Measurements from ENCODE around the gene SPATS2L. TPM values are rescaled to one million over a fixed set of nuclear protein-coding genes. Genes with fewer than 3 reads are reported as not detected.

Gene SPATS2L
- total and polyA plus RNA-seq, 2 of the 13 experiments (the other 11 are each of a cell fraction or from before 2014, with no cell fraction given): 154 to 212 TPM

- no peak for TF ChIP-seq ZBTB7A (CRISPR knock-in tag; IDR thresholded peaks at IDR 0.05)
- no peak for TF ChIP-seq ZFP37 (CRISPR knock-in tag; IDR thresholded peaks at IDR 0.05; ENCODE audit: borderline replicate concordance)
- TF ChIP-seq SNAPC2 (CRISPR knock-in tag; IDR thresholded peaks at IDR 0.05): no peak
- TF ChIP-seq ZHX2 (IDR thresholded peaks at IDR 0.05; ENCODE audit: low read depth): no peak
- no peak for TF ChIP-seq ZHX2 (CRISPR knock-in tag; IDR thresholded peaks at IDR 0.05; ENCODE audit: borderline replicate concordance)
- TF ChIP-seq, protein P1, sequence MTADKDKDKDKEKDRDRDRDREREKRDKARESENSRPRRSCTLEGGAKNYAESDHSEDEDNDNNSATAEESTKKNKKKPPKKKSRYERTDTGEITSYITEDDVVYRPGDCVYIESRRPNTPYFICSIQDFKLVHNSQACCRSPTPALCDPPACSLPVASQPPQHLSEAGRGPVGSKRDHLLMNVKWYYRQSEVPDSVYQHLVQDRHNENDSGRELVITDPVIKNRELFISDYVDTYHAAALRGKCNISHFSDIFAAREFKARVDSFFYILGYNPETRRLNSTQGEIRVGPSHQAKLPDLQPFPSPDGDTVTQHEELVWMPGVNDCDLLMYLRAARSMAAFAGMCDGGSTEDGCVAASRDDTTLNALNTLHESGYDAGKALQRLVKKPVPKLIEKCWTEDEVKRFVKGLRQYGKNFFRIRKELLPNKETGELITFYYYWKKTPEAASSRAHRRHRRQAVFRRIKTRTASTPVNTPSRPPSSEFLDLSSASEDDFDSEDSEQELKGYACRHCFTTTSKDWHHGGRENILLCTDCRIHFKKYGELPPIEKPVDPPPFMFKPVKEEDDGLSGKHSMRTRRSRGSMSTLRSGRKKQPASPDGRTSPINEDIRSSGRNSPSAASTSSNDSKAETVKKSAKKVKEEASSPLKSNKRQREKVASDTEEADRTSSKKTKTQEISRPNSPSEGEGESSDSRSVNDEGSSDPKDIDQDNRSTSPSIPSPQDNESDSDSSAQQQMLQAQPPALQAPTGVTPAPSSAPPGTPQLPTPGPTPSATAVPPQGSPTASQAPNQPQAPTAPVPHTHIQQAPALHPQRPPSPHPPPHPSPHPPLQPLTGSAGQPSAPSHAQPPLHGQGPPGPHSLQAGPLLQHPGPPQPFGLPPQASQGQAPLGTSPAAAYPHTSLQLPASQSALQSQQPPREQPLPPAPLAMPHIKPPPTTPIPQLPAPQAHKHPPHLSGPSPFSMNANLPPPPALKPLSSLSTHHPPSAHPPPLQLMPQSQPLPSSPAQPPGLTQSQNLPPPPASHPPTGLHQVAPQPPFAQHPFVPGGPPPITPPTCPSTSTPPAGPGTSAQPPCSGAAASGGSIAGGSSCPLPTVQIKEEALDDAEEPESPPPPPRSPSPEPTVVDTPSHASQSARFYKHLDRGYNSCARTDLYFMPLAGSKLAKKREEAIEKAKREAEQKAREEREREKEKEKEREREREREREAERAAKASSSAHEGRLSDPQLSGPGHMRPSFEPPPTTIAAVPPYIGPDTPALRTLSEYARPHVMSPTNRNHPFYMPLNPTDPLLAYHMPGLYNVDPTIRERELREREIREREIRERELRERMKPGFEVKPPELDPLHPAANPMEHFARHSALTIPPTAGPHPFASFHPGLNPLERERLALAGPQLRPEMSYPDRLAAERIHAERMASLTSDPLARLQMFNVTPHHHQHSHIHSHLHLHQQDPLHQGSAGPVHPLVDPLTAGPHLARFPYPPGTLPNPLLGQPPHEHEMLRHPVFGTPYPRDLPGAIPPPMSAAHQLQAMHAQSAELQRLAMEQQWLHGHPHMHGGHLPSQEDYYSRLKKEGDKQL (CRISPR knock-in tag; IDR thresholded peaks at IDR 0.05; ENCODE audit: low read depth): no peak
- TF ChIP-seq FOXK1 (CRISPR knock-in tag; IDR thresholded peaks at IDR 0.05; ENCODE audit: borderline replicate concordance, low read depth): no peak
- TF ChIP-seq EZH2 (conservative IDR thresholded peaks at IDR 0.05; ENCODE audit: low read depth, low read length): no peak
- no peak for TF ChIP-seq AKAP8 (CRISPR knock-in tag; IDR thresholded peaks at IDR 0.05)
- TF ChIP-seq ZNF788 (CRISPR knock-in tag; IDR thresholded peaks at IDR 0.05; ENCODE audit: borderline replicate concordance): no peak
- no peak for TF ChIP-seq BRCA1 (CRISPR knock-in tag; IDR thresholded peaks at IDR 0.05)
- TF ChIP-seq ZBTB21 (CRISPR knock-in tag; IDR thresholded peaks at IDR 0.05): no peak
- no peak for TF ChIP-seq TFAP4 (IDR thresholded peaks at IDR 0.05; ENCODE audit: borderline replicate concordance, low read depth)
- TF ChIP-seq WIZ (CRISPR knock-in tag; IDR thresholded peaks at IDR 0.05): no peak
- no peak for TF ChIP-seq RFXANK (CRISPR knock-in tag; IDR thresholded peaks at IDR 0.05)
Observed at GRCh38 chr2:200376513-200377354, 70.2 kb downstream of the SPATS2L start (continued).
